ENCODE data around the gene LYL1. TPM values are rescaled to one million over a fixed set of nuclear protein-coding genes. Genes with fewer than 3 reads are reported as not detected.

The LYL1 gene
- polyA plus RNA-seq, 3 donors: 3.9 to 7.8 (median 5.5) TPM

- DNase-seq (ENCODE audit: extremely low read depth in 1 of 11, low read depth in 9 of 11, low spot score in 4 of 11): no peak
Observed at GRCh38 chr19:13087795-13088537, 14.7 kb downstream of the LYL1 start.

GRCh38 chr19:13087295-13087694 is 15.4 kb downstream of the LYL1 start:
- DNase-seq (ENCODE audit: extremely low read depth in 1 of 11, low read depth in 9 of 11, low spot score in 4 of 11): no peak

DNA sequence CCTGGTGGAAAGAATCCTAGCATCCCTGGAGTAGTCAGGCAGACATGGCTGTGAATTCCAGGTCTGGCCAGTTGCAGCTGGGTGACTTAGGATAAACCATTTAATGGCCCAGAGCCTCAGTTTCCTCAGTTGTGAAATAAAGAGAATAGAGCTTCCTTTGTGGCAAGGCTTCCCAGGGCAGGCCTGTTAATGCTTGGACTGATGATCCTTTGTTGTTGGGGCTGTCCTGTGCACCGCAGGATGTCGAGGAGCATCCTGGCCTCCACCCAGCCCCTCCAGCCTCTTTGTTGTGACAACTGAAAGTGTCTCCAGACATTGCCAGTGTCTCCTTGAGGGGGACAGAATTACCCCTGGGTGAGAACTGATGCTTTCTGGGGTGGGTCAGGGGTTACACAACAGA is 16.3 kb downstream of the LYL1 start:
- no peak for DNase-seq (ENCODE audit: extremely low read depth in 1 of 11, low read depth in 9 of 11, low spot score in 4 of 11)

GRCh38 chr19:13085666-13086065 is 17.0 kb downstream of the LYL1 start:
- no peak for DNase-seq (ENCODE audit: extremely low read depth in 1 of 11, low read depth in 9 of 11, low spot score in 4 of 11)

DNA sequence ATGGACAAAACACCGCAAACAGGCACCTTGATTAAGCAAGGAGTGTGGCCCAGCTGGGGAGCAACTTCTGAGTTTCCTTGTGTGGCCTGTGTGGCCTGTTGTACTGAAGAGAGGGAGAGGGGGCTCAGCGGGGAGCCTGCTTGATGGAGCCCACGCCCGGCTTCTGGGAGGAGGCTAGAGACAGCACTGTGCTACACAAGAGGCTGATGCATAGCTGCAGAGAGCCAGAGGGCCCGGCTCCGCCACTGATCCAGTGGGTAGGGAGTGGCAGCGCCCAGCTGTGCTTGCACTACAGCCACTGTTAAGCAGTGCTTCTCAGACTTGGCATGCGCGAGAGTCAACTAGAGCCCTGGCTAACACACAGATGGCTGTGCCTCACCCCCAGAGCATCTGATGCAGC is 19.0 kb downstream of the LYL1 start:
- DNase-seq (ENCODE audit: extremely low read depth in 1 of 11, low read depth in 9 of 11, low spot score in 4 of 11): no peak

GRCh38 chr19:13083008-13083404 is 19.7 kb downstream of the LYL1 start:
- DNase-seq (ENCODE audit: extremely low read depth in 1 of 11, low read depth in 9 of 11, low spot score in 4 of 11): no peak

DNA sequence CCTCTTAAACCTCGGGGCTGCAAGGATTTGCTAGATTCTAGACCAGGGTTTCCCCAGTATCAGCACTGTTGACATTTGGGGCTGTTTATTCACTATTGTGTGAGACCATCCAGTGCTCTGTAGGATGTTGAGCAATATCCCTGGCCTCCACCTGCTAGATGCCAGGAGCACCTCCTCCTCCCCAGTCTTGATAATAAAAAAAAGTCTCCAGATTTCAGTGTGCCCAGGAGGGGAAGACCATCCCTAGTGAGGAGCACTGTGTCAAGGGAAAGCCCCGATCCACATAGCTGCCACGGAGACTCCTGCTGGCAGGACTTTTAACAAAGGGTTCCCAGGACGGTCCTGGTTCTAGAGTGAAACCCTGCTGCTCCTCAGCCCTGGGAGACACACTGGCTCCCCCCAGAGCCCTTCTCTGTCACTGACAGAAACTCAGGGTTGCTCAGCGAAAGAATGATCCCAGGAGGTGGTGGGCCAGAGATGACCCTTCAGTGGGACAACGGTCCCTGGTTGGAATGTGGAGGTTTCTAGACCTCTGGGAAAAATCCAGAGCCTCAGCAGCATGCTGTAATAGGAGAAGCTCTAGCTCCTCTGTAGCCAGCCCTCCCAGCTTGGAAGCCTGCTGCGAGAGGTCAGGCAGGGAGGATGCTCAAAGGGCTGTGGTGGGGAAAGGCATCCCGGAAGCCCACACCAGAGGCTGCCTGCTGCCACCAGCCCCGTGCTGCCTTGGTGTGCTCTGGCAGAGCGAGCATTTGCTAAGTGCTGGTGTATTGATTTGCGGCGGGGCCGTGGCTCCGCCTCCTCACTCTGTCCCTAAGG is 20.3 kb downstream of the LYL1 start:
- DNase-seq (ENCODE audit: extremely low read depth in 1 of 11, low read depth in 9 of 11, low spot score in 4 of 11): no peak

- DNase-seq (ENCODE audit: extremely low read depth in 1 of 11, low read depth in 9 of 11, low spot score in 4 of 11): no peak
Observed at GRCh38 chr19:13079542-13079986, 23.1 kb downstream of the LYL1 start.

DNA sequence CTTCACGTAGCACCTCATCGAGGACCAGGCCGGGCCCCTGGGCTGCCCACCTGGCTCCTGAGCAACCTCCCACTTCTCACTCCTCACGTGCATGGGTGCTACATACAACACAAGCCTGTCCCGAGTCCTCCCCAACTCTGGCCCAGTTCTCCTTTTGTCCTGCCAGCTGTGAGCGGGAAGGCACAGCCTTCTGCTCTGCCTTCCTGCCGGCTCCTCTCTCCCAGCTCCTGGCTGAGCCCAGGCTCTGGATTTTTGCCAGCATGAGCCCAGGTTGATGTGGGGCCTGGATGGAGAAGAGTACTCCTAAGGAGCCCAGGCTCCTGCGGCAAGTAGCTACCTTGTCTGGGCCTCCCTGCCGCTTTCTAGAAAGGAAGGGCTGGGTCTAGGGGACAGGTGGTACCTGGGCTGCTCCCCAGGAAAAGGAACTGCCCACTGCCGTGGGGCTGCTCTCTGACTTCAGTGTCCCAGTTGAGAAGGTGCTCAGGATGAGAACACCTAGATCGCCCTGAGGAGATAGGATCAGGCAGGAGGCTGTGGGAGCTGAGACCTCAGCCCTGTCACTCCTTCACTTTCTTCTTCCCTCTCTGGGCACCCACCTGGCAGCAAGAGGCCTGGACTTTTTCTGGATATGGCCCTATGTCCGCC is 23.6 kb downstream of the LYL1 start:
- no peak for DNase-seq (ENCODE audit: extremely low read depth in 1 of 11, low read depth in 9 of 11, low spot score in 4 of 11)

GRCh38 chr19:13078381-13078780 is 24.3 kb downstream of the LYL1 start:
- no peak for DNase-seq (ENCODE audit: extremely low read depth in 1 of 11, low read depth in 9 of 11, low spot score in 4 of 11)

DNA sequence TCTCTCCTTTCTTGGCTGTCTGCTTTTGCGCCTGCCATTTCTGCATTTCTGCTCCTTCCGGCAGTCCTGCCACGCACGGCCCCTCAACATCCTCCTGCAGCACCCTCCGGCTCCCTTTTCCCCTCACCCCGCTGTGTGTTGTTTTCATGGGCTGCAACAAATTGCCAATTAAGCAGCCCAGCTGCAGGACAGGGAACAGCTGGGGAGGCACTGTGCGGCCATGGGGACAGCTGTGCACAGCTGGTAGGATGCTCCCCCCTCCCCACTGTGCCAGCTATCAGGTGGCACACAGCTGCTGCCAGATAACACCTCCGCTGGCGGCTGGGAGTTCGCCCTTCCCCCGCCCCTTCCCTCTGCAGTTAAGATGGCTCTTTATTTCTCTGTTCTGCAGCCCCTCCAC is 25.4 kb downstream of the LYL1 start:
- no peak for DNase-seq (ENCODE audit: extremely low read depth in 1 of 11, low read depth in 9 of 11, low spot score in 4 of 11)

DNA sequence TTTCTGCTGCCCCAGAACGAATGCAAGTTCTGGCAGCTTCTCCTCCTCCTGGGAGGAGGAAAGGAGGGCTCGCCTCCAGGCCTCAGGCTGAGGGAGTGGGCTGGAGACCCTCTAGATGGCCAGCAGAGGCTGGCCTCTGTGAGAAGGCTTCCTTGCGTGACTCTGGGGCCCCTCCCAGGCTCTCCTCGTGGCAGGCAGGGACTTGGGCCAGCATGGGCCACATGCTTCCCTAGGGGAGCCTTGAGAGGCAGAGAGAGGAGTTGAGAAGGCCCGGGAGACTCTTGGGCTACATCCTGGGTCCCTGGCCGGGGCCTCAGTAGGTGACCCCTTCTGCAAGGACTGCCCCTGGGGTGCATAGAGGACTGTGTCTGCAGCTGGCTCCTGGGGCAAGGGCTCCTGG is 25.9 kb downstream of the LYL1 start:
- DNase-seq (ENCODE audit: extremely low read depth in 1 of 11, low read depth in 9 of 11, low spot score in 4 of 11): no peak

DNA sequence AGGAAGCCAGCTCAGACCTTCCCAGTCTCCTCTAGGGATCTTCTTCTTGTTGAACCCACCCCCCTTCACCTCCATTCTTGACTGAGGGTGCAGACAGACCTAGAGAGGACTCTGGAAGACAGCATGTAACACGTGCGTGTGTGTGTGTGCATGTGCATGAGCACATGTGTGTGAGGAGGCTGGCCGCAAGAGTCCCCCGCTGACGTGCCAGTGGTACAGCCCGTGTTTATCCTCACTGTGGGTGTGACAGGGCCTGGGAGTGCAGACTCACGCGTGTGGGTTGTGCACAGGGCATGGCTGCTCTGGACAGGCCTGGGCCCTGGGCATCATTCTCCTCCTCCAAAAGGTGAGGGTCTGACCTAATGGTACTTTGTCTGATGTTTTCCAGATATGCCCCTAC is 26.3 kb downstream of the LYL1 start:
- DNase-seq (ENCODE audit: extremely low read depth in 1 of 11, low read depth in 9 of 11, low spot score in 4 of 11): no peak

DNA sequence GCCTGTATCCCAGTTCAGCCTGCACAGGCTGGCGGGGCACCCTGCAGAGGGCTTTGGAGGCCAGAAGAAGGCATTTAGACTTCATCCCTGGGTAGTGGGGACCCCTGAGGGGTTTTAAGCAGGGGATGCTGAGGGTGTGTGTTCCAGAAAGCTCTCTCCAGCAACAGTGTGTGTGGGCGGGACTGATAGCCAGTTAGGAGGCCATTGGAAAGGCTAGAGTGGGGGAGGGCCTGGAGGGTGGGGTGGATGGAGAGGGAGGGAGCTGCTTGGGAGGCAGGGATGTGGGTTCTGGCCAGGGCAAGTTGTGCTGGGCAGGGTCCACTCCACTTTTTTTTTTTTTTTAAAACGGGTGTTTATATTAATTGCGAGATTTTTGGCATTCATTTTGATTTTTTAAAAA is 28.3 kb downstream of the LYL1 start:
- DNase-seq (ENCODE audit: extremely low read depth in 1 of 11, low read depth in 9 of 11, low spot score in 4 of 11): no peak

DNA sequence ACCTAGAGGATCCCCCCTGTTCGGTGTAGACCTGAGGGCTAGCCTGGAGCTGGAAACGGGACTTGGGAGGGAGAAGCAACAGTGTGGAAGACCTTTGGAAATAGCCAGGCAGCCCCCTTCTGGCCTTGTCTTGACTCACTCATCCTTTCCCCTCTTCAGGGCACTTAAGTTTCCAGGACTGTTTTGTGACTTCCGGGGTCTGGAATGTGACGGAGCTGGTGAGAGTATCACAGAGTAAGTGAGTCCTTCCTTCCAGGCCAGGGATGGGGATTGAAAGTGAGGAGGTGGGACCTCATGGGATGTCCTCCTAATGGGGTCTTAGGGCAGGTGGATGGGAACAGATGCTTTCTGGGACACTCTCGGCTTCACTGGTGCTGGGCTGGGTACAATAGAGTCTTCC is 29.4 kb downstream of the LYL1 start:
- DNase-seq (ENCODE audit: extremely low read depth in 1 of 11, low read depth in 9 of 11, low spot score in 4 of 11): no peak

GRCh38 chr19:13072188-13072908 is 30.3 kb downstream of the LYL1 start:
- no peak for DNase-seq (ENCODE audit: extremely low read depth in 1 of 11, low read depth in 9 of 11, low spot score in 4 of 11)

GRCh38 chr19:13071444-13072187 is 31.0 kb downstream of the LYL1 start:
- no peak for DNase-seq (ENCODE audit: extremely low read depth in 1 of 11, low read depth in 9 of 11, low spot score in 4 of 11)

GRCh38 chr19:13070425-13071140 is 32.1 kb downstream of the LYL1 start:
- DNase-seq (ENCODE audit: extremely low read depth in 1 of 11, low read depth in 9 of 11, low spot score in 4 of 11): no peak
